ENCODE measurements around the gene FMNL3. TPM values are rescaled to one million over a fixed set of nuclear protein-coding genes. Genes with fewer than 3 reads are reported as not detected.
A peak's percentile ranks its signal among the peaks of the same experiment; 100 is the strongest.

FMNL3 gene
- total RNA-seq, 2 donors from 2014 or later: 3.0 to 6.2 TPM

GRCh38 chr12:49627752-49628360 is 79.3 kb downstream of the FMNL3 start:
- TF ChIP-seq CTCF (IDR thresholded peaks at IDR 0.05) (no peak), POLR2A (IDR thresholded peaks at IDR 0.05) (no peak)

GRCh38 chr12:49626836-49627235 is 80.4 kb downstream of the FMNL3 start:
- Histone ChIP-seq H3K27ac (no peak overlapping the region), H3K4me1 (peaks cover 22% of the 10 kb centered on the region), H3K27me3 (no peaks in the 10 kb centered on the region), H3K4me3 (no peak overlapping the region), H3K9me3 (no peaks in the 10 kb centered on the region), H3K36me3 (replicated peaks in 1 of 2; ENCODE audit: insufficient read depth in 1 of 2, low read depth in 2 of 2) (no peaks in the 10 kb centered on the region)
- intact Hi-C loops (cut with DNase I): no loop called here
- TF ChIP-seq CTCF (IDR thresholded peaks at IDR 0.05): no peak
- DNase-seq: no peak
- no peak for ATAC-seq
- 86 to 100% methylated on average over 1 of the region's 1 CpG for WGBS, 2 donors

More at GRCh38 chr12:49627752-49628360, 79.3 kb downstream of the FMNL3 start:
- Histone ChIP-seq H3K36me3 (replicated peaks in 1 of 2; ENCODE audit: insufficient read depth in 1 of 2, low read depth in 2 of 2) (no peaks in the 10 kb centered on the region), H3K4me1 (peaks cover 12% of the 10 kb centered on the region), H3K9me3 (no peaks in the 10 kb centered on the region), H3K27me3 (no peaks in the 10 kb centered on the region), H3K4me3 (no peak overlapping the region), H3K27ac (no peak overlapping the region)
- no peak for DNase-seq
- WGBS, 2 donors: 84 to 96% methylated on average over 3 of the region's 3 CpGs
- intact Hi-C loops (cut with DNase I): no loop called here
- ATAC-seq: no peak

GRCh38 chr12:49626169-49626835 is 80.9 kb downstream of the FMNL3 start:
- ATAC-seq: no peak
- no peaks in the 10 kb centered on the region for H3K9me3 ChIP-seq
- H3K27ac ChIP-seq: no peak overlapping the region
- intact Hi-C loops (cut with DNase I): no loop called here
- no peak overlapping the region for H3K4me3 ChIP-seq
- DNase-seq: no peak
- H3K27me3 ChIP-seq: no peaks in the 10 kb centered on the region
- H3K4me1 ChIP-seq: peaks cover 26% of the 10 kb centered on the region
- TF ChIP-seq POLR2A (IDR thresholded peaks at IDR 0.05): no peak
- no peak for TF ChIP-seq CTCF (IDR thresholded peaks at IDR 0.05)
- 75 to 76% methylated on average over 6 of the region's 6 CpGs for WGBS, 2 donors
- H3K36me3 ChIP-seq (replicated peaks in 1 of 2; ENCODE audit: insufficient read depth in 1 of 2, low read depth in 2 of 2): no peaks in the 10 kb centered on the region

GRCh38 chr12:49624921-49625577 is 82.2 kb downstream of the FMNL3 start:
- Histone ChIP-seq H3K9me3 (no peaks in the 10 kb centered on the region), H3K4me3 (no peak overlapping the region), H3K27me3 (no peaks in the 10 kb centered on the region), H3K36me3 (replicated peaks in 1 of 2; ENCODE audit: insufficient read depth in 1 of 2, low read depth in 2 of 2) (no peaks in the 10 kb centered on the region), H3K4me1 (peaks cover 26% of the 10 kb centered on the region), H3K27ac (peak overlapping the region in 2 of 4 donors; percentile 9 to 93)
- 45 to 47% methylated on average over 4 of the region's 4 CpGs for WGBS, 2 donors
- peak in 2 of 4 donors; percentile 25 to 26 for DNase-seq
- TF ChIP-seq POLR2A (IDR thresholded peaks at IDR 0.05) (no peak), CTCF (IDR thresholded peaks at IDR 0.05) (no peak)
- ATAC-seq: no peak
- intact Hi-C loops (cut with DNase I): no loop called here

Measured in body of pancreas (tissue), 4 donors.